DOHH2 (cell line): ENCODE results near the gene RASSF10.

ENCODE experiments used
- EZH2phosphoT487 ChIP-seq: fragments of 200-600 bp; sonication (generic); IDR thresholded peaks from 2 replicates; pipeline ENCODE4 v1.6.1; 2017; ENCODE audit warnings: borderline replicate concordance, mild to moderate bottlenecking, antibody characterized with exemption, low read length, moderate library complexity, mixed read lengths
- TF ChIP-seq, protein P1 (sequence below): fragments of 200-600 bp; sonication (generic); IDR thresholded peaks from one replicate; pipeline ENCODE4 v1.5.1; 2014; ENCODE audit warnings: antibody characterized with exemption, mild to moderate bottlenecking, low read depth, low read length; ENCODE audit not compliant: poor library complexity, severe bottlenecking

- TF ChIP-seq, protein P1, sequence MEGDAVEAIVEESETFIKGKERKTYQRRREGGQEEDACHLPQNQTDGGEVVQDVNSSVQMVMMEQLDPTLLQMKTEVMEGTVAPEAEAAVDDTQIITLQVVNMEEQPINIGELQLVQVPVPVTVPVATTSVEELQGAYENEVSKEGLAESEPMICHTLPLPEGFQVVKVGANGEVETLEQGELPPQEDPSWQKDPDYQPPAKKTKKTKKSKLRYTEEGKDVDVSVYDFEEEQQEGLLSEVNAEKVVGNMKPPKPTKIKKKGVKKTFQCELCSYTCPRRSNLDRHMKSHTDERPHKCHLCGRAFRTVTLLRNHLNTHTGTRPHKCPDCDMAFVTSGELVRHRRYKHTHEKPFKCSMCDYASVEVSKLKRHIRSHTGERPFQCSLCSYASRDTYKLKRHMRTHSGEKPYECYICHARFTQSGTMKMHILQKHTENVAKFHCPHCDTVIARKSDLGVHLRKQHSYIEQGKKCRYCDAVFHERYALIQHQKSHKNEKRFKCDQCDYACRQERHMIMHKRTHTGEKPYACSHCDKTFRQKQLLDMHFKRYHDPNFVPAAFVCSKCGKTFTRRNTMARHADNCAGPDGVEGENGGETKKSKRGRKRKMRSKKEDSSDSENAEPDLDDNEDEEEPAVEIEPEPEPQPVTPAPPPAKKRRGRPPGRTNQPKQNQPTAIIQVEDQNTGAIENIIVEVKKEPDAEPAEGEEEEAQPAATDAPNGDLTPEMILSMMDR = no peak
- no peak for TF ChIP-seq EZH2phosphoT487
These were observed 6.6 kb downstream of the RASSF10 start for GRCh38 chr11:13015753-13016152.
